AG04450 (cell line): ENCODE results near the gene GLIPR1L2. TPM values are rescaled to one million over a fixed set of nuclear protein-coding genes. Genes with fewer than 3 reads are reported as not detected.
A peak's percentile ranks its signal among the peaks of the same experiment; 100 is the strongest.

ENCODE experiments used
- CTCF ChIA-PET: fragments of 300-600, 350-600 bp; formaldehyde crosslinking; extraction: SDS; loops from one replicate; lab custom pipeline; 2022; ENCODE audit warnings: antibody characterized with exemption, inconsistent platforms; lab: Charles Lee
- POLR2A ChIA-PET: fragments of 350-600 bp; formaldehyde crosslinking; extraction: SDS; loops from one replicate; lab custom pipeline; 2021; ENCODE audit warnings: antibody characterized with exemption, inconsistent platforms; lab: Yijun Ruan, JAX
- DNase-seq: peaks from one replicate; pipeline ENCODE4 v3.0.0-alpha.2; 2011; ENCODE audit warnings: low read depth, low spot score
- H3K27ac ChIP-seq: one replicate; pipeline ENCODE4 v1.5.1; 2012; ENCODE audit warnings: low read depth, low read length, control low read depth
- H3K27me3 ChIP-seq: one replicate; pipeline ENCODE4 v1.6.0; 2012; ENCODE audit warnings: low read length; ENCODE audit not compliant: control insufficient read depth, insufficient read depth
- H3K4me3 ChIP-seq: 2 replicates; pipeline ENCODE4 v1.5.1; 2011; ENCODE audit warnings: mild to moderate bottlenecking, low read depth, low read length, control low read depth
- H3K9me3 ChIP-seq: 2 replicates; pipeline ENCODE4 v1.5.1; 2012; ENCODE audit warnings: low read length; ENCODE audit not compliant: control insufficient read depth, insufficient read depth
- CTCF ChIP-seq: IDR thresholded peaks from 2 replicates; pipeline ENCODE4 v1.5.1; 2011; ENCODE audit warnings: low read depth, low read length, control low read depth, inconsistent platforms
- polyA plus RNA-seq: library from polyadenylated mRNA; depleted of rRNA; stranded (reverse); fragments of >200 nt; gene quantifications from 2 replicates; pipeline ENCODE4 v1.2.3, GENCODE V29; 2011

The GLIPR1L2 gene
- polyA plus RNA-seq, 1 experiment = 0.27 TPM

- DNase-seq = no peak
- Histone ChIP-seq H3K27ac (no peak overlapping the region), H3K9me3 (no peaks in the 10 kb centered on the region), H3K27me3 (no peaks in the 10 kb centered on the region), H3K4me3 (no peak overlapping the region)
- TF ChIP-seq CTCF = no peak
- CTCF ChIA-PET = interaction anchor here (0.5 to 1.4 kb wide), 4 partner anchors 7 to 787 kb away, joined by 3 to 7 read pairs (median 4); partner anchors contain the start of gene GLIPR1L2
- POLR2A ChIA-PET = interaction anchor here (1.0 kb wide), 1 partner anchor 87 kb away, joined by 3 read pairs; the partner anchor contains the start of gene GLIPR1L2
These were observed 87.4 kb downstream of the GLIPR1L2 start for GRCh38 chr12:75478116-75478794.

- DNase-seq = no peak
- POLR2A ChIA-PET = interaction anchor here (0.6 to 1.8 kb wide), 8 partner anchors 10 to 552 kb away, joined by 3 to 14 read pairs (median 4); partner anchors contain the start of genes GLIPR1L1, GLIPR1L2, KRR1 and PHLDA1
- TF ChIP-seq CTCF = no peak
- peak overlapping the region; percentile 23 for H3K4me3 ChIP-seq
- H3K9me3 ChIP-seq = no peaks in the 10 kb centered on the region
- no peaks in the 10 kb centered on the region for H3K27me3 ChIP-seq
- CTCF ChIA-PET = interaction anchor here (0.7 to 1.8 kb wide), 4 partner anchors 89 to 791 kb away, joined by 3 to 6 read pairs (median 4); partner anchors contain the start of gene GLIPR1L1
- peak overlapping the region; percentile 82 for H3K27ac ChIP-seq
These were observed 89.1 kb downstream of the GLIPR1L2 start for GRCh38 chr12:75479963-75480461.

GRCh38 chr12:75480469-75480949 is 89.6 kb downstream of the GLIPR1L2 start, which contains the start of gene GLIPR1:
Gene GLIPR1 (plus strand): TSS chr12:75480755. CDS start chr12:75480881, 126 bp downstream.
- CTCF ChIA-PET = interaction anchor here (0.6 to 1.8 kb wide), 2 partner anchors 89 to 148 kb away, joined by 3 to 4 read pairs; no protein-coding TSS in a partner anchor
- Histone ChIP-seq H3K27ac (peak within 1 kb of the TSS; percentile 89), H3K9me3 (no peaks in the 10 kb centered on the region), H3K4me3 (peak within 1 kb of the TSS; percentile 73), H3K27me3 (no peaks in the 10 kb centered on the region)
- peak; percentile 97 for DNase-seq
- POLR2A ChIA-PET = interaction anchor here (0.6 to 1.8 kb wide), 8 partner anchors 9 to 551 kb away, joined by 3 to 14 read pairs (median 4); partner anchors contain the start of genes GLIPR1L1, GLIPR1L2, KRR1 and PHLDA1
- TF ChIP-seq CTCF = no peak

- H3K9me3 ChIP-seq = no peaks in the 10 kb centered on the region
- H3K27me3 ChIP-seq = no peaks in the 10 kb centered on the region
- H3K27ac ChIP-seq = peak overlapping the region; percentile 89
- TF ChIP-seq CTCF = no peak
- peak overlapping the region; percentile 73 for H3K4me3 ChIP-seq
- DNase-seq = no peak
- CTCF ChIA-PET = interaction anchor here (0.6 to 1.2 kb wide), 2 partner anchors 90 kb away, joined by 3 to 4 read pairs; no protein-coding TSS in a partner anchor
- POLR2A ChIA-PET = interaction anchor here (0.6 to 1.8 kb wide), 8 partner anchors 8 to 551 kb away, joined by 3 to 14 read pairs (median 4); partner anchors contain the start of genes GLIPR1L1, GLIPR1L2, KRR1 and PHLDA1
These were observed 90.3 kb downstream of the GLIPR1L2 start for GRCh38 chr12:75481013-75481705.
